SK-MEL-5 (cell line): ENCODE data around the gene DUXA. TPM values are rescaled to one million over a fixed set of nuclear protein-coding genes. Genes with fewer than 3 reads are reported as not detected.
"Not testable (repeated sequence)": the region's sequence is repeated elsewhere in the genome, so short reads cannot be mapped to it uniquely, and the experiment has no call there.

Source experiments
- DNase-seq: peaks from one replicate; pipeline ENCODE4 v3.0.0-alpha.2; 2016; ENCODE audit warnings: low read depth, low spot score
- in situ Hi-C: cut with HindIII; loops from 2 replicates; pipeline ENCODE4 v1.10.0; 2016; ENCODE audit warnings: low sequenced_read_pairs, high pct_unique_total_duplicates, low pct_unique_long_range_greater_than_20kb
- small RNA-seq, 2 experiments: library from RNA; depleted of rRNA; stranded (forward); fragments of <200 nt; gene quantifications; one replicate each; pipeline ENCODE3, GENCODE V24; 2014
- total RNA-seq: library from RNA; depleted of rRNA; stranded (reverse); fragments of >200 nt; shearing (Covaris generic); gene quantifications from 2 replicates; pipeline ENCODE4 v1.2.3, GENCODE V29; 2014; rRNA removed

Gene DUXA
- total RNA-seq, 1 experiment from 2014 or later = not detected

- DNase-seq, in situ Hi-C loops: not testable (repeated sequence)
Measured at GRCh38 chr19:57113501-57113900, 53.8 kb downstream of the DUXA start.

GRCh38 chr19:57111329-57111644 lies 56.0 kb downstream of the DUXA start:
- in situ Hi-C loops = no loop called here
- DNase-seq = no peak

GRCh38 chr19:57110592-57111328 lies 56.5 kb downstream of the DUXA start:
- no peak for DNase-seq
- in situ Hi-C loops = no loop called here

GRCh38 chr19:57106722-57107235 lies 60.5 kb downstream of the DUXA start:
- in situ Hi-C loops = no loop called here
- no peak for DNase-seq

GRCh38 chr19:57105976-57106721 lies 61.1 kb downstream of the DUXA start:
- no peak for DNase-seq
- in situ Hi-C loops = no loop called here

Small RNA genes within 50 kb of the gene (small RNA-seq; reads per million reads assigned to genes)
- 0 reads per million in 2 experiments for gene AC025588.3

Other genes with a start within 250 kb of the DUXA start
- gene USP29, start 47.5 kb downstream of the DUXA start, total RNA-seq = not detected in 2 replicates
- not detected in 2 replicates for gene ZIM3, start 22.3 kb downstream of the DUXA start, total RNA-seq
- gene ZNF264, start 24.0 kb upstream of the DUXA start, total RNA-seq = 6.3 and 13.6 TPM in 2 replicates
- gene AURKC, start 63.5 kb upstream of the DUXA start, total RNA-seq = not detected in 2 replicates
- gene ZNF805, start 73.1 kb upstream of the DUXA start, total RNA-seq = 10.4 and 11.0 TPM in 2 replicates
- 33.7 and 35.5 TPM in 2 replicates for gene ZNF460, start 113.0 kb upstream of the DUXA start, total RNA-seq
- 7.4 TPM in 2 replicates for gene ZNF543, start 153.0 kb upstream of the DUXA start, total RNA-seq
- gene ZNF304, start 183.8 kb upstream of the DUXA start, total RNA-seq = 6.7 and 7.6 TPM in 2 replicates
- 12.4 and 14.8 TPM in 2 replicates for gene TRAPPC2B, start 196.1 kb upstream of the DUXA start, total RNA-seq
- 1.5 and 1.8 TPM in 2 replicates for gene ZNF547, start 196.1 kb upstream of the DUXA start, total RNA-seq
- gene ZNF548, start 222.4 kb upstream of the DUXA start, total RNA-seq = 12.7 and 13.7 TPM in 2 replicates
- gene ZNF17, start 243.7 kb upstream of the DUXA start, total RNA-seq = 4.6 and 4.8 TPM in 2 replicates